HCEC 1CT (cell line): ENCODE data around the gene TTR.
A peak's percentile ranks its signal among the peaks of the same experiment; 100 is the strongest.

Experiments used
- DNase-seq: peaks from one replicate; pipeline ENCODE4 v3.0.0-alpha.2; 2017

TTR gene

DNA sequence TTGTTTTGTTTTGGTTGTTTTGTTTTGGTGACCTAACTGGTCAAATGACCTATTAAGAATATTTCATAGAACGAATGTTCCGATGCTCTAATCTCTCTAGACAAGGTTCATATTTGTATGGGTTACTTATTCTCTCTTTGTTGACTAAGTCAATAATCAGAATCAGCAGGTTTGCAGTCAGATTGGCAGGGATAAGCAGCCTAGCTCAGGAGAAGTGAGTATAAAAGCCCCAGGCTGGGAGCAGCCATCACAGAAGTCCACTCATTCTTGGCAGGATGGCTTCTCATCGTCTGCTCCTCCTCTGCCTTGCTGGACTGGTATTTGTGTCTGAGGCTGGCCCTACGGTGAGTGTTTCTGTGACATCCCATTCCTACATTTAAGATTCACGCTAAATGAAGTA is at the start of gene TTR:
TSS of gene TTR (plus strand) at position 250 of the 400 bp plus-strand sequence. CDS start at position 276, 26 bp downstream.
- no peak for DNase-seq

DNA sequence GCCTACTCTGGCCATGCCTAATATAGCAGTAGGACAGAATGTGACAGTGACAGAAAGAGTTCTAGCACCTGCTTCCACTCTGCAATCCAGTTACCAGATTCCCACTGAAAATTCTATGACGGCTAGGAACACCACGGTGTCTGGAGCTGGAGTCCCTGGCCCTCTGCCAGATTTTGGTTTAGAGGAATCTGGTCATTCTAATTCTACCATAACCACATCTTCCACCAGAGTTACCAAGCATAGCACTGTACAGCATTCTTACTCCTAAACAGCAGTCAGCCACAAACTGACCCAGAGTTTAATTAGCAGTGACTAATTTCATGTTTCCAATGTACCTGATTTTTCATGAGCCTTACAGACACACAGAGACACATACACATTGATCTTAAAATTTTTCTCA is 45.2 kb upstream of the TTR start:
- no peak for DNase-seq

DNA sequence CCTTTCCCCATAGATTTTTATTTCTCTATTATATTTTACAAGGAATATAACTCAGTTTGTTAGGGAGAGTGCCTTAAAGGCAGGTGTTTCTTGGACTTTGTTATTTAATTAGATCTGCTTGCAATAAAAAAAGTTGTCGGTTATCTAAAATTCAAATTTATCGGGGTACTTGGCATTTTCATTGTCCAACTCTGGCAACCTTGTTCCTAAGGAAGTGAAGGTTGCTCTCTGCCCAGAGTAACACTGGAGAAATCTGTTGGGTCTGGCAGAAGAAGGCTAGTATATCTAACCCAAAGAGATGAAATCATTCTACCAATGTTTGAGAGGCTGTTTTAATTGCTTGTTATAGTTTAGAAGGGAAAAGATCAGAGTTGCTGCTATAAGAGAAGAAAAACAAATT is 42.8 kb upstream of the TTR start:
- no peak for DNase-seq

DNA sequence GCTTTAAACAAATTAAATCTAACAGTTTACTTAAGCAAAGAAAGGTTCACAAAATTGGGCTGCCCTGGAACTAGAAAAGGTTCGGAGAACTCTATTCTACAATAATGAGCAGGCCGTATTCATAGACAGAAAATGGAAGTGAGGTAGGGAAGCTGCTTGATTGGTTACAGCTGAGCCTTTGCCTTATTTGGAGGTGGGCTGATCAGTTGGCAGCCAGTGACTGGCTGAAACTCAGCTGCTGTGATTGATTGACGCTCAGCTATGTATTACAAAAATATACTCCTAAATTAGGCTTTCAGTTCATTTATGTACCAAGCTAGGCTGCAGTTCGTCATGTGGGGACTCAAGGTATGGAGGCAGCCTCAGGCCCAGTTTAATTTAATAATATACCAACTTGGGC is 42.3 kb upstream of the TTR start:
- DNase-seq: no peak

DNA sequence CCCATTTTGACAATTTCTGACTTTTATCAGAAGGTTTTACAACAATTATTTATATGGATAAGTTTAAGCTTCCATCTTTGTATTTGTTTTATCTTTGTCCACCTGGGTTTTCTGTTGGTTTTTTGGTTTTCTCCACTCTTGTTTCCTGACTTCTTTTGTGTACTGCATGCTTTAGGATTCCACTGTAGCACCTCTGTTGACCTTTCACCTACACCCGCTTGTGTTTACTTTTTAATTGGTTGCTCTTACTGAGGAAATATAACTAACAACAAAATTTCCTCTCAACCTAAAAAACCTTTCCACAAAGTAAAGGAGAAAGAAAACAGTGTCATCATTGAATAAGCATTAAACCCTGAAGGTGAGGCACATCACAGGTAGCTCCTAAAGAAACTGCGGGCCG is 39.8 kb upstream of the TTR start:
- DNase-seq: no peak

DNA sequence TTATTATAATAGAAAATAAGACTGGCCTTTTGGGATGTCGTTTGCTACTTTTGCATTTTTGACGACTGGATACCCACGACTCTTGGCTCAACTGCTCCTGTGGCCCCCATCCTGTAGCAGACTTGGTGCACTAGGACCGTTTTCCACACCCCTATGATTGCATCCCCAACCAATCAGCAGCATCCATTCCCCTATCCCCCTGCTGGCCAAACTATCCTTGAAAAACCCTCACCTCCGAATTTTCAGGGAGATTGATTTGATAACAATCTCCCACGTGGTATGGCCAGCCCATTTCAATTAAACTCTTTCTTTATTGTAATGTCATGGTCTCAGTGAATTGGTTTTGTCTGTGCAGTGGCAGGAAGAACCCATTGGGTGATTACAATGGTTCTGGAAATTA is 37.9 kb upstream of the TTR start:
- no peak for DNase-seq

DNA sequence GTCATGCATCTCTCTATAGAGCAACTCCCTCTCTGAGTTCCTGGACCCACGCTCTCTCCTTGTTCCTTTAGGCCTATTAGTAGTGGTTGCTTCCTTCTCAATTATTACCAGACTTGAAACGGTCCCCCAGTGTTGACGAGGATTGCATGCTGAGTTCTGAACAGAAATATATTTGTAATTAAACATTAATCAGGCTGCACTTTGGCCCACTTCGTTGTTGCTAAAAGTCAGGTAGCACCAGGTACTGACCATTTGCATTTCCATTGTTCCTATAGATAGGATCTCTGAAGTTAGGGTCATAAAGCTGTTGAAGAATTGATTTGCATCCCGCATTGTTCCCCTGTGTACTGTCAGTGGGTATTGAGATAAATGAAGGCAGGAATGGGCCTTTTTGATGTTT is 36.9 kb upstream of the TTR start:
- no peak for DNase-seq

DNA sequence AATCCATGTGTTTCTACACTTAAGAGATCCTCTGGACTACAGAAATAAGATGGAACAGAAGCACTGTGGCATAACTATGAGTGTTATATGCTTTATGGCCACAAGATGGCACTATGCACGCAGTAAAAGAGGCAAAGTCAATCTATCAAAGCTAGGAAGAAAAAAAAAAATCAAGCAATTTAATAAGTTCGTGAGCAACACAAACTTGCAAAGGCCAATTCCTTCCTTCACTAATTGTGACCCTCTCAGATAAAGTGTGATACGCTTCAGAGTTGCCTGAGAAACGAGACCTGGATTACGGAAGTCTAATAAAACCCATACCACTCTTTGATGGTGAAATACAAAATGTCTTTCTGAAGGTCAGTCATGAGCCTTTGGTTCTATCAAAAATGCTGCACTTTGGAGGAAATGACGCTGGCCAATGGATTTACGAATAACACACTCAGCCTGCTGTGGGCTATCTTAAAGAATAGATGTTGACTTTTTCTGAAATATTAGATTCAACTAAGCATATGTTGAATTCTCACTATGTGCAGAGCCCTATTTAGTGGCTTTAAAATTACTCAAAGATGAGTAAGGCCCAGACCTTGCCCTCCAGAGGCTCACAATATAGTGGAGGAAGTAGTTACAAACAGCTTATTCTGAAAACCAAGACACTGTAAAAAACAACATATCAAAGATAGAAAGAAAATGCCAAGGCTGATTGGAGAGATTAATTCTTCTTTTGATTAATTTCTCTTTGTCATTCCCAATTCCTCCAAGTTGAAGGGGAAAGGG is 35.5 kb upstream of the TTR start:
- DNase-seq: peak; percentile 49

DNA sequence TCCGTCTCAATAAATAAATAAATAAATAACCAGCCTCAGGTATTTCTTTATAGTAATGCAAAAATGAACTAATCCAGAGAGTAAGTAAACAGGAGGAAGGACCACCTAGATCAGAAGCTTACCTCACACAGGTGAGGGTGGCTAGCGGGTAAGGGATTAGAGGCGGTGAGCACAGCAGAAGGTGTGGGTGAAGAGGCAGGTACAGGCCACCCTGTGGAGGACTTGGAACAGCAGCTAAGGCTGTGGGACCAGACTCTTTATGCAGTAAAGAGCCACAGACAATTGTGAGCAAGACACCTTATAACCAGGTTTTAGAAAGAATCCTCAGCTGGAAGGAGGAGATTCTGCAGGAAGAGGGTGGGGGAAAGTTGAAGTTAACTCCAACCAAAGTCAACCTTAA is 34.2 kb upstream of the TTR start:
- DNase-seq: no peak

DNA sequence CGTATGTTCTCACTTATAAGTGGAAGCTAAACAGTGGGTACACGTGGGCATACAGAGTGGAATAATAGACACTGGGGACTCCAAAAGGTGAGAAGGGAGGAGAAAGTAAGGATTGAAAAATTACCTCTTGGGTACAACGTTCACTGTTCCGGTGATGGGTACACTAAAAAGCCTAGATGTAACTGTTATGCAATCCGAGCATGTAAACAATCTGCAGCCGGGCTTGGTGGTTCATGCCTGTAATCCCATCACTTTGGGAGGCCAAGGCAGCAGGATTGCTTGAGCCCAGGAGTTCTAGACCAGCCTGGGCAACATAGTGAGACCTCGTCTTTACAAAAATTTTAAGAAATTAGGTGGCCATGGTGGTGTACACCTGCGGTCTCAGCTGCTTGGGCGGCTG is 33.1 kb upstream of the TTR start:
- DNase-seq: no peak

DNA sequence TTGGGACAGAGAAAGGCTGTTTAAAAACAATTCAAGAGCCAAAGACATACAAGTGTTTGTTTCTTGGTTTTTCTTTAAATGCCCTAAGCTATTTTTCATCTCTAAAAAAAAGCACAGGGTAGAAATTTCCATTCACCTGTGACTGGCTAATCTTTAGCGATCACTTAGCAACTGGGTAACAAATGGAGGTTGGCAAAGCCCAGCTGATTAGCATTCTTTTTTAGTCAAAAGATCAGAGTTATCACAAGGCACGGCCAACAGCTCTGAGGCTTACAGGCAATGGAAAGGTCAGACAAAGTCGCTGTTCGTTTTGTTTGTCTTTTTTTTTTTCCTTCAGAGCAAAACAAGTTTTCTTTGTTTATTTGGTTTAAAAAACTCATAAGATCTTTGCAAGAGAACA is 29.0 kb upstream of the TTR start:
- no peak for DNase-seq

DNA sequence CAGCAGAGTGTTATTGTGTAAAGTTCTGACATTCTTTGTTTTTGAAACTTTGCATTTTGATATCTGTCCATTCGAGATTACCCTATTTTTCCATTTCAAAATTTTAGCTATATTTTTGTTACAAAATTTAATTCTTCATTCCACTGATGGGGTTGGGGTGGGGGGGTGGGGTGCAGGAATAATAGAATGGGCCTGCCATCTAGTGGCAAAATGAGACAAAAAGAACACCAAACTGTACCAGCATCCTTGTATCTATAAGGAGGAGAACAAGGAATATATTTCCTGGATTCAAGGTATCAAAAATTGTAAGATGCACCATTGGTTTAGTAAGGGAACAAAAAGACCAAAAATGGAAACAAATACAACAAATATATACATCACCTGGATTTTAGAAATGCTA is 27.9 kb upstream of the TTR start:
- no peak for DNase-seq

DNA sequence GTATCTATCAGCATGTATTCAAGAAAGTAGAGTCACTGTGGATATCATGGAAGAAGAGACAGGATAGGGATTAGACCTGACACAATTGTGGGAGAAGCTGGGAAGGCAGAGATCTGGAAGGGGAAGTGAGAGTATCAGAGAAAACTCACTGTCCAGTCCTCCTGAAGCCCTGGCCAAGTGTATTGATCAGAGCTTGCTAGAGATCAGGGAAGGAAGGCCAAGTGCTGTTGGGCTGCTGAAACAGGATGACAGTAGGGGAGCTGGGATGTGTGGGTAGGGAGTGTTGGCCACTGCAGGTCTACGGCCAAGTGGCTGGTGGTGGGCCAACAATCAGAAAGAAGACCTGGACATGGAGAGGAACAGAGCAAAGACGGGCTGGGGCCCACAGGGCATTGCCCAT is 26.3 kb upstream of the TTR start:
- no peak for DNase-seq

DNA sequence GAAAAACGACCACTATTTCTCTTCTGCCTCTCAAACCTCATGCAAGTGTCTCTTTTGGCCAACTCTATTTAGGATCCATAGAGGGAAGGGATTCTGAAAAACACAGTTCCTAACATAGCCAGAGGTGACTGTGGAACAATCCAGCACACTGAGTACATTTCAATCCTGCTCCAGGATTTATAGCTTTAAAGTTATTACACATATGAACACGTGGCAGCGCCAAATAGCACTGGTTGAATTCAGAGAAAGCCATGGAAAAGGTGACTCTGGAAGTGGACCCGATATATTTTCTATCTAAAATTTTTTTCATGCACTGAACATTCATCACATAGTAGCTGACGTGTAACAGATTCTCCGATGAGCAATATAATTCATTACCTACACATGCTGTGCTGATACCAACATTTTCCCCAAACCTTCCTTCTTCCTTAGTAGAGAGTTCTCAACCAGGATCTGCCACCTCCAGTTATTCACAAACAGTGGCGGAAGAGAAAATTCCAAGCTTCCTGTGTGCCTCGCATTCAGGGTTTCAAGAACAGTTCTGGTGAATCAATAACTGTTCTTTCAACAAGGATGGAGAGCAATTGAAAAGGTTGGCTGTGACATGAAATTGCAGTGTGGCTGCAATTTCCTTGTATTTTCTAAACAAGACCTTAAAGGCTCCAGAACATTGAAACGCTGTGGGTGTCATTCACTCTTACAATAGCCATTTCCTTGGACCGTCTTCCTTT is 25.7 kb upstream of the TTR start:
- no peak for DNase-seq

DNA sequence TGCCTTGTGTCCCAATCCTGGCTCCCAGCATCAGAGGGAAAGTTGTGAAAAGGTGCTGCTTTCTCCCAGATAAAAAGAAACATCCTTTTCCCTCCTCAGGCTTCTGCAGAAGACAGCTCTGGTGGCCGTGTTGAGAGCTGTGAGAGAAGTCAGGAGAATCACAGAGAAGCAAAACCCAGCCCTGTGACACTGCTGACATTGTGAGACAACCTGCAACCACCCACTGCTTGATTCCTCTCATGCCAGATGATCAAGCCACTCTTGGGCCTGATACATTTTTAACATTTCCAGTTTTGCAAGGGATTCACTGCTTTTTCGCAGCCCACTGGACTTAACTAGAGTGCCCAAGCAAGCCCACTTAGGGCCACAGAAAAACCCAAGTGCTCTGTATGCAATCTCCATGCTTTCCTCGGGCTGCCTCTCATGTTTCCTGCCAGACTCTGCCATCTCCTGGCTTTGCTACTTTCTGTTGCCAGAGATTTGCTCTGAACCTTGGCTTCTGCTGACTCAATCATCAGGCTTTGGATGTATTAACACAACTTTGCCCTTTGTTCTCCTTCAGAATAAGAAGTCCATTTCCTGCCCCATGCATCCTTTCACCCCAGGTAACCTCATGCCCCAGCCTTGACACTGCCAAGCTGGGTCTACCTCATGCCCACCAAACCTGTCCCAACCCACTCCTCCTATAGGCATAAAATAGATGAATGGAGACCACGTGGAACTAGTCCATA is 24.9 kb upstream of the TTR start:
- DNase-seq: no peak

DNA sequence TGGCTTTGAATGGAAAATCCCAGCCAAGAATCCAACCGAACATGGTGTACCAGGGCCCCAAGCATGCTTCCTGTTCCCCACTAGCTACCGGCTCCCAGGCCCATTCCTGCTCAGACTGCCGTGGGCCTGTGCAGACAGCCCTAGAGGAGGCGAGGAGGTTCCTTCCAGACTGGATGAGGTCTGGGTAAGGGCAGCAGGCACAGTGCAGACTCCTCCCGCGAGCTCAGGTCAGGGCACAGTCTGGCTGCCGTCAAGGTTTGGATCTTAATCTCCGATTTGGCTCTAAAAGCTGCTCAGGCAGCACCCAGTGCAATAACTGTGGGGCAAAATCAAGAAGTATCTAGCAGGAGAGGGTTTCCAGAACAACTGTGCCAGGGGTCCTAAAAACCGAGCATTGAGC is 19.3 kb upstream of the TTR start:
- no peak for DNase-seq

DNA sequence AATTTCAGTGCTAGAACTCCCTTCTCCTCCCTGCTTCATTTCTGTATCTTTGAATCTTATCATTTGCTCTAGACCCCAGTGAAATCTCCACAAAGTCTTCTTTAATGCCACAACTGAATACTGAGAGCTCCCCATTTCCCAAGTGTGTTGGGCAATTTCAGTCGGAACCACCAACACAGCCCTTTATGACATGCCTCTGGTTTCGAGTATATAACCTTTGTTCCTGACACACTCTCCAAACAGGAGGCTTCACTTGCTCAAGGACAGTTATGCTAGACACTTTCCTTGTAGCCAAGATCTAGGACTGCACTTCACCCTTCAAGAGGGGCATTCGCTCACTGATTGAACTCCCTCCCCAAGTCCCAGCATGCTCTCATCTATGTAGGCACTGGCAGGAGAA is 18.6 kb upstream of the TTR start:
- no peak for DNase-seq

DNA sequence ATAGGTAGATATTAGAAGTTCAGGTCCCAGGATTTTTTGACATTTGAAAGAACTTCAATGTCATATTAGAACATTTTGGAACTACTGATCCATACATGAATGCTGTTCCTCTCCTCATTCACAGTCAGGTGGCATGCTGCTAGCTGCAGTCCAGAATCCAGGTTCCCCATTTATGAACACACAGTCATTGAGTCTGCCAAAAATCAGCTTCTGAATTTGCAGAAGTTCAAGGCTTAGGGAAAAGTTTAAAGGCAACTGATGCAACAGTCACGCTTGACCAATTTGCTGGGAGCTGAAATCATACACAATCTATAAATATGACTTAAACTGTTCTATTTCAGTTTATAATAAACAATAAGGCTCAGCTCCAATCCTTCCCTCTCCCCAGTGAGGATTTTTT is 17.3 kb upstream of the TTR start:
- DNase-seq: no peak

DNA sequence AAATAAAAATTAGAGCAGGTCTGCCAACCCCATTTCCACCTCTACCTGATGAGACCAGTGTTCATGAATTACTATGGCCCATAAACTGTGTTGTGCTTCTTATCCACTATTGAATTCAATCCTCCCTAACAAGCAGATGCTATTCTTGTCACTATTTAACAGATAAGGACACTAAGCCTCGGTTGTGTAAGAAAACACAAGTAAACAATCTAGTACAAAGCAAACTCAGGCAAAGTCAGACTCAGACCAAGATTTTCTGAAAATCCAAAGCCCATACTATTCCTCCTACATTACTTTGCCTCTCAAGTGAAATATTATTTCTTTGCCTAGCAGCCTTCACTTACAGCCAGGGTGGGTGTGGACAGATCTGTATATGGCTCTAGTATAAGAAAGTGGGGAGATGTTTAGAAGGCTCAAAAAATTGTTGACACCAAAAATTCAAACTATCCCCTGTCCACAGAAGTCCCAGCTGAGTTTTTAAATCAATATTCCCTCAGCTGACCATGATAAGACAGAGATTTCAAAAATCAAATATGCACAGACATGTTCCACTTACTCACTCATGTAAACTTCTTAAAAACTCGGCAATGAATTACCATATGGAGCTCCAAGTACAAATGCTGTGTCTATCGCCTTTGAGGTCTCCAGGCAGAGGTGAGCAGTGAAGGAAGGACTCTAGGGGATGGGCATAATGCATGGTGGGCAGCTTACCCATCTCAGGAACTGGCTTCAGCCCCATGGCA is 16.0 kb upstream of the TTR start:
- no peak for DNase-seq

DNA sequence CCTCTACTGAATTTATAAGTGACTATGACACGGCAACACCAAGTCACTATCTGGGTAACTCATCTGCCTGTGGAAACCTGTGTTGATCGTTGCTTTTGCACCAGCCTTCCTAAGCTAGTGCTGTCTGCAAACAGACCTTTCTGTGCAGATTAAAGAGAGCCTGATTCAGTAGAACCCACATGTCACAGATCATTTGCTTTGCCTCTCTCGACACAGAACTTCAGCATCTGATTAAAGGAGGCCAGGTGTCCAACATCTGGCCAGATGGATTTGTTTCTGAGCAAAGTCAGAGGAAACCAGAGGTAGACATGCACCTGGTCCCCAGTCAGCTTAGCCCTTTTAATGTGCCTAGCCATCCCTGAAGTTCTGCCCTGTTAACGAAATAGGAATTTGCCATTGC is 15.0 kb upstream of the TTR start:
- DNase-seq: no peak

DNA sequence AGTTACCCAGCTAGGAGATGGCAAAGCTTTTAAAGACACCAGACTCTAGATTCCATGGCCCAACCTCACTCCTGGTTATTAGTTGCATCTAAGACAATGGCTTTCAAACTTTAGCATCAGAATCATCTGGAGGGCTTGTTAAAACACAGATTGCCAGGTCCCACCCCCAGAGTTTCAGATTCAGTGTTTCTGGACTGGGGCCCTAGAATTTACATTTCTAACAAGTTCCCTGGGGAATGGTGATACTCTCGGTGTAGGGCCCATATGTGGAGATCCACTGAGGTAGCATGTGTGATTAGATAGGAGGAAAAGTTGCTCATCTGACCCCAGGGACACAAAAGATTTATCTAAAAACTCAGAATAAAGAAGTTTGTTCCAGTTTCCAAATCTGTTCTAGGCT is 14.5 kb upstream of the TTR start:
- DNase-seq: no peak

DNA sequence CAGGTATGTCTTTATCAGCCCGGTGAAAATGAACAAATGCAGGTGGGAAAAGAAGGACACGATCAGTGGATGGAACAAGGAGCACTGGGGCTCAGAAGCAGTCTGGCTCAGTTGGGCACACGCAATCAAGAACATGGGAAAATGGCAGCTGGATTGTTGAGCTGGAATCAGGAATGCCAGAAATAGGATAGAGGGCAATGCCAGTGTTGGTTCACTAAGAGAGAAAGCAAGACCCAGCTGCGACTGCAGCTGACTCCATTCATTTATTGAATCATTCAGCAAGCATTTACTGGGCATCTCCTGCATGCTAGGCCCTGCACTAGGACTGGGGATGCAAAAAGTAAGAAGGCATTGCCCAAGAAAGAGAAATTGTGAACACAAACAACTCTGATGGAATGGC is 13.6 kb upstream of the TTR start:
- DNase-seq: no peak

DNA sequence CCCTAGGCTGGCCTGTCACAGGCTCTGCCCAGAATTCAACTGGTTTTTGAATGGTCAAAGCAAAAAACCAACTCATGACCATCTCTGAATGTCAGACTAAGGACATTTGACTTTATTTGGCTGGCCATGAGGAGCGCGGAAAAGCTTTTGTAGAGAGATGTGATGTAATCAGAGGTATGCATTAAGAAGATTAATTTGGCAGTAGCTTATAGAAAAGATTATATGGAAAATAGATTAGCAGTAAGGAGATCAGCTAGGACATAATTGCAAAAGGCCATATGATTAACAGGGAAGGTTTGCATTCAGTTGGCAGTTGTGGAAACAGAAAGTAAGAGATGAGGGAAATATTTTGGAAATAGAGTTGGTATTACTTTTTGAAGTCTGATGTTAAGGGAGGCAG is 12.3 kb upstream of the TTR start:
- no peak for DNase-seq
